HepG2 (cell line): ENCODE results near the gene JAZF1. TPM values are rescaled to one million over a fixed set of nuclear protein-coding genes. Genes with fewer than 3 reads are reported as not detected.

Experiments used
- HNF1A ChIP-seq, 2 experiments: sonication (generic) in 1 of 2; formaldehyde crosslinking in 1 of 2; IDR thresholded peaks; 2 replicates each; pipeline versions ENCODE4 v1.4.0 to v1.6.1; 2016 to 2020; ENCODE audit warnings: borderline replicate concordance in 1 of 2, low read depth in 1 of 2, mild to moderate bottlenecking in 1 of 2, missing genetic modification reagents in 1 of 2
- KLF15 ChIP-seq: sonication (generic); formaldehyde crosslinking; IDR thresholded peaks from 2 replicates; pipeline ENCODE4 v1.8.1; 2023; ENCODE audit warnings: borderline replicate concordance, mild to moderate bottlenecking, inconsistent platforms, missing genetic modification reagents, mixed read lengths
- ZNF282 ChIP-seq: fragments of 450-650 bp; IDR thresholded peaks from 2 replicates; pipeline ENCODE4 v1.6.1; 2018; ENCODE audit not compliant: partially characterized antibody
- ZNF329 ChIP-seq: sonication (generic); formaldehyde crosslinking; IDR thresholded peaks from 2 replicates; pipeline ENCODE4 v1.9.0; 2021; ENCODE audit warnings: low read depth, mild to moderate bottlenecking, missing genetic modification reagents
- ZNF724P ChIP-seq: sonication (generic); formaldehyde crosslinking; IDR thresholded peaks from 2 replicates; pipeline ENCODE4 v1.8.0; 2022; ENCODE audit warnings: missing genetic modification reagents, borderline replicate concordance
- polyA plus RNA-seq, 8 experiments: library from polyadenylated mRNA; depleted of rRNA in 3 of 8; stranded (reverse) in 7 of 8; unstranded in 1 of 8; fragments of >200 nt; fragmentation: Illumina TruSeq in 4 of 8; extraction: Trizol in 4 of 8; gene quantifications; 2 replicates each; pipeline versions ENCODE4 v1.2.1 to v1.2.3, GENCODE V29; 2011 to 2016; ENCODE audit warnings: low read depth in 4 of 8, missing spikeins in 1 of 8, mixed read lengths in 1 of 8; ENCODE audit not compliant: insufficient read depth in 1 of 8
- total RNA-seq, 5 experiments: library from RNA; depleted of rRNA; stranded (reverse); fragments of >200 nt; fragmentation: Illumina TruSeq; extraction: Trizol; gene quantifications; 2 replicates each; pipeline ENCODE4 v1.2.3, GENCODE V29; 2016; ENCODE audit warnings: low read depth in 1 of 5
- TF ChIP-seq, protein P1 (sequence below): sonication (generic); formaldehyde crosslinking; IDR thresholded peaks from 2 replicates; pipeline ENCODE4 v1.5.0; 2020; ENCODE audit warnings: mild to moderate bottlenecking, missing genetic modification reagents, borderline replicate concordance
- TF ChIP-seq, protein P2 (sequence below): IDR thresholded peaks from 2 replicates; pipeline ENCODE4 v1.6.1; 2016; ENCODE audit warnings: low read depth

Gene JAZF1
- total and polyA plus RNA-seq, 2 of the 13 experiments (the other 11 are each of a cell fraction or from before 2014, with no cell fraction given), result not detected

DNA sequence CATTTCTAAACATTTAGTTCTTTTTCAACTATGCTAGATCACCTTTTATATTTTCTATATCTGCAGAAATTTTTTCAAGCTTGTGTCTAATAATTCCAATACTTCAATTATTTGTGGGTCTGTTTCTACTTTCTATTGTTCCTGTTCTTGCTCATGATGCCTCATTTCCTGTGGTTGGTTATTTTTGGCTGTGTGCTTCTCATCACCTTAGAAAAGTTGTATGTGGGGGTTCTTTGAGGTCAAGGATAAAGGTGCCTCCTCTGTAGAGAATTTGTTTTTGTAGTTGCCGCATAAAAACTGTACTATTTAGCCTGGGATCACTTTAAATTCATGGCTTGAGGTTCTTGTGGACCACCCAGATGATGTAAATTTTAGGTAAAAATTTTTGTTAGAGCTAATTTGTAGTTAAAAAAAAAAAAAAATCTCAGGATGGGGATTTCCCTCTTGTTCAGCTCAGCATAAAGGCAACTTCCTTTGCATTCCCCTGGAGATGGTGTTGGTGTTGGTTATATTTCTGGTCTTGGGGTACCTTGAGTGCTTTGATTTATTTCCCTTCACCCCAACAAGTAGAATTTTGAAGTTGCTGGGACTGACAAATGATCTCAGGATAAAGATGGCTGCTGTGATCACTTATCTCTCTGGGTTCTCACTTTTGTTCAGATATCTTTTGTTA lies 27.0 kb upstream of the JAZF1 start (continued):
- TF ChIP-seq HNF1A (IDR thresholded peaks at IDR 0.05; ENCODE audit: low read depth), result no peak
- no peak for TF ChIP-seq HNF1A (CRISPR knock-in tag; IDR thresholded peaks at IDR 0.05; ENCODE audit: borderline replicate concordance)
- TF ChIP-seq, protein P1, sequence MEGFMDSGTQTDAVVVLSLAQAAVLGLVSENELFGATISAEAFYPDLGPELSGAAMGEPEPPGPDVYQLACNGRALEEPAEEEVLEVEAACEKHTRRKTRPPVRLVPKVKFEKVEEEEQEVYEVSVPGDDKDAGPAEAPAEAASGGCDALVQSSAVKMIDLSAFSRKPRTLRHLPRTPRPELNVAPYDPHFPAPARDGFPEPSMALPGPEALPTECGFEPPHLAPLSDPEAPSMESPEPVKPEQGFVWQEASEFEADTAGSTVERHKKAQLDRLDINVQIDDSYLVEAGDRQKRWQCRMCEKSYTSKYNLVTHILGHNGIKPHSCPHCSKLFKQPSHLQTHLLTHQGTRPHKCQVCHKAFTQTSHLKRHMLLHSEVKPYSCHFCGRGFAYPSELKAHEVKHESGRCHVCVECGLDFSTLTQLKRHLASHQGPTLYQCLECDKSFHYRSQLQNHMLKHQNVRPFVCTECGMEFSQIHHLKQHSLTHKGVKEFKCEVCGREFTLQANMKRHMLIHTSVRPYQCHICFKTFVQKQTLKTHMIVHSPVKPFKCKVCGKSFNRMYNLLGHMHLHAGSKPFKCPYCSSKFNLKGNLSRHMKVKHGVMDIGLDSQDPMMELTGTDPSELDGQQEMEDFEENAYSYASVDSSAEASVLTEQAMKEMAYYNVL, result no peak
- TF ChIP-seq ZNF329 (CRISPR knock-in tag), result no peak
- TF ChIP-seq, protein P2, sequence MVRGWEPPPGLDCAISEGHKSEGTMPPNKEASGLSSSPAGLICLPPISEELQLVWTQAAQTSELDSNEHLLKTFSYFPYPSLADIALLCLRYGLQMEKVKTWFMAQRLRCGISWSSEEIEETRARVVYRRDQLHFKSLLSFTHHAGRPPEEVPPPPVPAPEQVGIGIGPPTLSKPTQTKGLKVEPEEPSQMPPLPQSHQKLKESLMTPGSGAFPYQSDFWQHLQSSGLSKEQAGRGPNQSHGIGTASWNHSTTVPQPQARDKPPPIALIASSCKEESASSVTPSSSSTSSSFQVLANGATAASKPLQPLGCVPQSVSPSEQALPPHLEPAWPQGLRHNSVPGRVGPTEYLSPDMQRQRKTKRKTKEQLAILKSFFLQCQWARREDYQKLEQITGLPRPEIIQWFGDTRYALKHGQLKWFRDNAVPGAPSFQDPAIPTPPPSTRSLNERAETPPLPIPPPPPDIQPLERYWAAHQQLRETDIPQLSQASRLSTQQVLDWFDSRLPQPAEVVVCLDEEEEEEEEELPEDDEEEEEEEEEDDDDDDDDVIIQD (CRISPR knock-in tag), result no peak
- TF ChIP-seq KLF15 (CRISPR knock-in tag), result no peak
- TF ChIP-seq ZNF724P (CRISPR knock-in tag), result no peak
- no peak for TF ChIP-seq ZNF282
